SH-SY5Y (cell line): Measurements from ENCODE around the gene KRTCAP3.

ENCODE experiments used
- GATA2 ChIP-seq: IDR thresholded peaks from 2 replicates; pipeline ENCODE4 v1.6.1; 2011; ENCODE audit warnings: mild to moderate bottlenecking, low read depth, low read length
- GATA3 ChIP-seq: IDR thresholded peaks from 2 replicates; pipeline ENCODE4 v1.6.1; 2011; ENCODE audit warnings: low read depth, mild to moderate bottlenecking, low read length, moderate library complexity

GRCh38 chr2:27435628-27436027 is 6.6 kb upstream of the KRTCAP3 start:
- TF ChIP-seq GATA3, result no peak
- TF ChIP-seq GATA2, result no peak
